Suprapubic skin (tissue), 4 donors: Measurements from ENCODE around the gene KNOP1. TPM values are rescaled to one million over a fixed set of nuclear protein-coding genes. Genes with fewer than 3 reads are reported as not detected.
"Not testable (repeated sequence)": the region's sequence is repeated elsewhere in the genome, so short reads cannot be mapped to it uniquely, and the experiment has no call there.

Experiments used
- DNase-seq, 2 donors: peaks; one replicate each; pipeline ENCODE4 v3.0.0-alpha.2; 2019; ENCODE audit warnings: low spot score in 2 of 2
- H3K27ac ChIP-seq: fragments of 200-600 bp; sonication (generic); one replicate; pipeline ENCODE4 v1.5.1; 2019
- H3K27me3 ChIP-seq: fragments of 200-600 bp; sonication (generic); one replicate; pipeline ENCODE4 v1.5.1; 2019
- H3K36me3 ChIP-seq: fragments of 200-600 bp; sonication (generic); one replicate; pipeline ENCODE4 v1.5.1; 2019
- H3K4me1 ChIP-seq: fragments of 200-600 bp; sonication (generic); one replicate; pipeline ENCODE4 v1.5.1; 2019
- H3K4me3 ChIP-seq: fragments of 200-600 bp; sonication (generic); one replicate; pipeline ENCODE4 v1.5.1; 2019; ENCODE audit warnings: mild to moderate bottlenecking
- H3K9me3 ChIP-seq: fragments of 200-600 bp; sonication (generic); one replicate; pipeline ENCODE4 v1.5.1; 2019
- EP300 ChIP-seq: sonication (generic); formaldehyde crosslinking; IDR thresholded peaks from one replicate; pipeline ENCODE4 v1.6.1; 2017; ENCODE audit warnings: antibody characterized with exemption
- POLR2A ChIP-seq, 2 donors: fragments of 450-650 bp; IDR thresholded peaks; one replicate each; pipeline ENCODE4 v1.6.1; 2017; ENCODE audit warnings: antibody characterized with exemption in 2 of 2, mild to moderate bottlenecking in 2 of 2, moderate library complexity in 2 of 2
- POLR2AphosphoS5 ChIP-seq, 3 donors: sonication (generic); formaldehyde crosslinking; IDR thresholded peaks; one replicate each; pipeline ENCODE4 v1.6.1; 2017; ENCODE audit warnings: antibody characterized with exemption in 3 of 3
- WGBS: methylation state at CpG from one replicate; pipeline ENCODE4 v1.1.5; 2018; 5-methylcytosine and 5-hydroxymethylcytosine counted together
- total RNA-seq, 4 donors: library from RNA; depleted of rRNA; stranded (reverse); fragments of >200 nt; gene quantifications; one replicate each; pipeline ENCODE4 v1.1.0, GENCODE V29; 2016
- TF ChIP-seq, protein P1 (sequence below), 2 donors: fragments of 200-600 bp in 1 of 2; fragments of 450-650 bp in 1 of 2; sonication (generic) in 1 of 2; IDR thresholded peaks; one replicate each; pipeline ENCODE4 v1.5.1; 2016 to 2019; ENCODE audit warnings: antibody characterized with exemption in 2 of 2, mild to moderate bottlenecking in 1 of 2, moderate library complexity in 1 of 2

Gene KNOP1
- total RNA-seq, 4 donors from 2014 or later, result 7.9 to 22.8 (median 19.5) TPM

DNA sequence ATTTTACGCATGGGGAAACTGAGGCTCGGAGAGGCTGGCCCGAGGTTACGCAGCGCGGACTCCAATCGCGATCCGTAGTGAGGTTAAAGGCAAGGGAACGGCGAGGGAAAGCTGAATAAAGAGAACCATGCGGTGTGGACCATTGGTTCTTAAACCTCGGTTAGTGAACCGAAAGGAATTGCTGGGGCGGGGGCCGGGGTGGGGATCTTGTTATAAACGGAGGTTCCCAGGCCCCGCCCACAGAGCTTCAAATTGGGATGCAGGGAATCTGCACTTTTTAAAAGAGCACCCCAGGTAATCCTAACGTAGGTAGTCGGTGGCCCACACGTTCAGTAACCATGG is 568 bp upstream of the KNOP1 start:
- TF ChIP-seq, protein P1, sequence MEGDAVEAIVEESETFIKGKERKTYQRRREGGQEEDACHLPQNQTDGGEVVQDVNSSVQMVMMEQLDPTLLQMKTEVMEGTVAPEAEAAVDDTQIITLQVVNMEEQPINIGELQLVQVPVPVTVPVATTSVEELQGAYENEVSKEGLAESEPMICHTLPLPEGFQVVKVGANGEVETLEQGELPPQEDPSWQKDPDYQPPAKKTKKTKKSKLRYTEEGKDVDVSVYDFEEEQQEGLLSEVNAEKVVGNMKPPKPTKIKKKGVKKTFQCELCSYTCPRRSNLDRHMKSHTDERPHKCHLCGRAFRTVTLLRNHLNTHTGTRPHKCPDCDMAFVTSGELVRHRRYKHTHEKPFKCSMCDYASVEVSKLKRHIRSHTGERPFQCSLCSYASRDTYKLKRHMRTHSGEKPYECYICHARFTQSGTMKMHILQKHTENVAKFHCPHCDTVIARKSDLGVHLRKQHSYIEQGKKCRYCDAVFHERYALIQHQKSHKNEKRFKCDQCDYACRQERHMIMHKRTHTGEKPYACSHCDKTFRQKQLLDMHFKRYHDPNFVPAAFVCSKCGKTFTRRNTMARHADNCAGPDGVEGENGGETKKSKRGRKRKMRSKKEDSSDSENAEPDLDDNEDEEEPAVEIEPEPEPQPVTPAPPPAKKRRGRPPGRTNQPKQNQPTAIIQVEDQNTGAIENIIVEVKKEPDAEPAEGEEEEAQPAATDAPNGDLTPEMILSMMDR (IDR thresholded peaks at IDR 0.05), result no peak
- TF ChIP-seq POLR2AphosphoS5 (IDR thresholded peaks at IDR 0.05) (no peak), POLR2A (IDR thresholded peaks at IDR 0.05) (no peak), EP300 (no peak)
- Histone ChIP-seq H3K36me3 (peaks cover 12% of the 10 kb centered on the region), H3K4me3 (peak overlapping the region; percentile 94), H3K27me3 (no peaks in the 10 kb centered on the region), H3K4me1 (peaks cover 35% of the 10 kb centered on the region), H3K27ac (peak overlapping the region; percentile 89), H3K9me3 (no peaks in the 10 kb centered on the region)
- DNase-seq, result no peak
- 1% methylated on average over 21 of the region's 21 CpGs for whole genome bisulfite sequencing

DNA sequence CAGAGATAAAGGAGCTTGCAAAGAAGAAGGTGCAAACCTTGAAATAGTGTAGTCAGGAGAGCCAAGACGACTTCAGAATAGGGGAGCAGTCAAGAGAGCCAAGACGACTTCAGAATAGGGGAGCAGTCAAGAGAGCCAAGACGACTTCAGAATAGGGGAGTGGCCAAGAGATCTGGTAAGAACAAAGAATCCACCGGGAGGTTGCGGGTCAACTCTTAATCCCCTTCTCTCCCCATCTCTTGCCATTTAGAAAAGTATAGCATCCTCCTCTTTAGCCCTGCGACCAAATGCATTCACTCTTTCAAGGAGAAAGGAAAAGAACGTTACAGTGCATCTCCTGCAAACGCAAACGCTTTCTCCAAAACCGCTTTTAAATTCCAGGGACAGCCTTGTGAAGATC is 713 bp downstream of the KNOP1 start:
- Histone ChIP-seq H3K36me3 (peaks cover 24% of the 10 kb centered on the region), H3K9me3 (no peaks in the 10 kb centered on the region), H3K27ac (peak overlapping the region; percentile 89), H3K4me3 (peak overlapping the region; percentile 94), H3K27me3 (no peaks in the 10 kb centered on the region), H3K4me1 (peaks cover 35% of the 10 kb centered on the region)
- under 1% methylated on average over 10 of the region's 10 CpGs for WGBS
- TF ChIP-seq, protein P1 (IDR thresholded peaks at IDR 0.05), result no peak
- no peak for TF ChIP-seq EP300
- TF ChIP-seq POLR2AphosphoS5 (IDR thresholded peaks at IDR 0.05), result no peak
- TF ChIP-seq POLR2A (IDR thresholded peaks at IDR 0.05), result no peak
- no peak for DNase-seq

DNA sequence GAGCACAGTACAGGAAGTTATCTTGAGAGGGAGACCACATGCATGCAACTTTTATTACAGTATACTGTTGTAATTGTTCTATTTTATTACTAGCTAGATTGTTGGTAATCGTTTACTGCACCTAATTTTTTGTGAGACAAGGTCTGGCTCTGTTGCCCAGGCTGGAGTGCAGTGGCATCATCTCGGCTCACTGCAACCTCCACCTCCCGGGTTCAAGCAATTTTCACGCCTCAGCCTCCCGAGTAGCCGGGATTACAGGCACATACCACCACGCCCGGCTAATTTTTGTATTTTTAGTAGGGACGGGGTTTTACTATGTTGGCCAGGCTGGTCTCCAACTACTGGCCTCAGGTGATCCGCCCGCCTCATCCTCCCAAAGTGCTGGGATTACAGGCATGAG is 1.3 kb downstream of the KNOP1 start:
- H3K27me3 ChIP-seq, H3K27ac ChIP-seq, H3K9me3 ChIP-seq, DNase-seq: not testable (repeated sequence)
- Histone ChIP-seq H3K4me3 (peak overlapping the region; percentile 94), H3K36me3 (peaks cover 27% of the 10 kb centered on the region), H3K4me1 (peaks cover 35% of the 10 kb centered on the region)
- WGBS, result 37% methylated on average over 11 of the region's 11 CpGs

DNA sequence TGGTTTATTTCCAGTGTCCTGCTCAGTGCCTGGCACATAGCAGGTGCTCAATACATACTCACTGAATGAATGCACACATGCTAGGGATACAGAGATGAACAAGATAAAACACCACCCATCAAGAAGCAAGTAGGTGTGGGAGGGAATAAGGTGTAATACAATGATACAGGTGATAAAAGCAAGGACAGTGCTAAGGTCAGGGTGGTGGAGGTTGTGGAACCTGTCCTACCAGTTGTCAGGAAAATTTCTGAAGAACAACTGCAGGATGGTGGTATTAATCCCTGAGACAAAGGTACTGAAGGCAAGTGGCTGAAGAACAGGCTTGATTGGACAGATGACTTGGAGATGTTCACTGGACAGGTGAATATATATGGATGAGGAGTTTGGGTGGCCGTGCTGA is 1.8 kb downstream of the KNOP1 start:
- 67% methylated on average over 1 of the region's 1 CpG for WGBS
- Histone ChIP-seq H3K36me3 (peaks cover 29% of the 10 kb centered on the region), H3K27ac (peak overlapping the region; percentile 47), H3K27me3 (no peaks in the 10 kb centered on the region), H3K9me3 (no peaks in the 10 kb centered on the region), H3K4me3 (no peak overlapping the region), H3K4me1 (peaks cover 35% of the 10 kb centered on the region)
- TF ChIP-seq POLR2AphosphoS5 (IDR thresholded peaks at IDR 0.05), result no peak
- TF ChIP-seq, protein P1 (IDR thresholded peaks at IDR 0.05), result no peak
- no peak for TF ChIP-seq POLR2A (IDR thresholded peaks at IDR 0.05)
- TF ChIP-seq EP300, result no peak
- no peak for DNase-seq

DNA sequence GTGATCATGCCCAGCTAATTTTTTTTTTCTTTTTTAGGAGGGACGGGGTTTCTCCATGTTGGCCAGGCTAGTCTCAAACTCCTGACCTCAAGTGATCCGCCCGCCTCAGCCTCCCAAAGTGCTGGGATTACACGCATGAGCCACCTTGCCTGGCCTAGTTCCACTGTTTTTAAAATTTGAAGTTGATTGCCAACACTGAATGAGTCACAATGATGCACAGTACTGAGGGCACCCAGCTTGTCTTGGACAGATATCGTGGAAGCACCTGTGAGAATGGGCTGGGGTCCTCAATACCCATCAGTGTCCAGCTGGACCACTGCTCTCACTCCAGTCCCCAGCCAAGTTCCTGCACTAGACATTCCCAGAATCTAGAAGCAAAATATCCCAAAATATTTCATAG is 2.5 kb downstream of the KNOP1 start:
- Histone ChIP-seq H3K4me3 (no peak overlapping the region), H3K9me3 (no peaks in the 10 kb centered on the region), H3K4me1 (peaks cover 35% of the 10 kb centered on the region), H3K27ac (peak overlapping the region; percentile 47), H3K36me3 (peaks cover 33% of the 10 kb centered on the region), H3K27me3 (no peaks in the 10 kb centered on the region)
- 53% methylated on average over 5 of the region's 5 CpGs for WGBS
- TF ChIP-seq POLR2AphosphoS5 (IDR thresholded peaks at IDR 0.05) (no peak), POLR2A (IDR thresholded peaks at IDR 0.05) (no peak), EP300 (no peak)
- TF ChIP-seq, protein P1 (IDR thresholded peaks at IDR 0.05), result no peak
- DNase-seq, result no peak

DNA sequence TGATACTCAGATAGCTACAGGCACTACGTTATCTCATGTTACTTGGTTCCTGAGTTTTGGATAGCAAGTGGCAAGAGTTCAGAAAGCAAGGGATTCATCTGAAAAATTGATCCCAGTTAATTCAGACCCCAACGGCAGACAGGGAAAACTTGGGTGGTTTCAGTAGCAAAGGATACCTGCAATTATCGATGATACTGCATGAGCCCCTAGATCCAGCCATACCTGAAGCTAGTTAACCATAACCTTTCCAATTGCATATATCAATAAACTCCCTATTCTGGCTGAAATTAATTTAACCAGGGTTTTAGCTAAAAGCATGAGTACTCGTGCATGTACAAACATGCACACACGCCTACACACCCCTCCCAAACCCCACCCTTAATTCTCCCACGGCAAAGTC is 4.3 kb downstream of the KNOP1 start:
- Histone ChIP-seq H3K9me3 (no peaks in the 10 kb centered on the region), H3K4me1 (peaks cover 24% of the 10 kb centered on the region), H3K36me3 (peaks cover 52% of the 10 kb centered on the region), H3K4me3 (no peak overlapping the region), H3K27me3 (no peaks in the 10 kb centered on the region), H3K27ac (no peak overlapping the region)
- WGBS, result 74% methylated on average over 6 of the region's 6 CpGs
- DNase-seq, result no peak
- TF ChIP-seq POLR2A (IDR thresholded peaks at IDR 0.05) (no peak), EP300 (no peak), POLR2AphosphoS5 (IDR thresholded peaks at IDR 0.05) (no peak)
- TF ChIP-seq, protein P1 (IDR thresholded peaks at IDR 0.05), result no peak
